NK-92 (cell line): ENCODE results near the gene ADPRH.

Source experiments
- DNase-seq: peaks from one replicate; lab custom pipeline; 2025; ENCODE audit not compliant: unreplicated experiment; lab: John Stamatoyannopoulos, UW

ADPRH gene

GRCh38 chr3:119628816-119629445 lies 49.6 kb downstream of the ADPRH start:
- DNase-seq: no peak

- DNase-seq: no peak
Measured at GRCh38 chr3:119630128-119630879, 51.0 kb downstream of the ADPRH start.

GRCh38 chr3:119630880-119631329 lies 51.6 kb downstream of the ADPRH start:
- DNase-seq: no peak

GRCh38 chr3:119631516-119631915 lies 52.2 kb downstream of the ADPRH start:
- no peak for DNase-seq

- no peak for DNase-seq
Measured at GRCh38 chr3:119632216-119632615, 52.9 kb downstream of the ADPRH start.

- DNase-seq: no peak
Measured at GRCh38 chr3:119632829-119633228, 53.5 kb downstream of the ADPRH start.

GRCh38 chr3:119635719-119636118 lies 56.4 kb downstream of the ADPRH start:
- DNase-seq: no peak

- DNase-seq: no peak
Measured at GRCh38 chr3:119636249-119636648, 57.0 kb downstream of the ADPRH start.

- no peak for DNase-seq
Measured at GRCh38 chr3:119636891-119637611, 57.8 kb downstream of the ADPRH start.

GRCh38 chr3:119637679-119638477 lies 58.6 kb downstream of the ADPRH start:
- no peak for DNase-seq
